GM19463 (cell line): ENCODE measurements around the gene OBSCN.
"Not testable (repeated sequence)": the region's sequence is repeated elsewhere in the genome, so short reads cannot be mapped to it uniquely, and the experiment has no call there.

Experiments
- ATAC-seq: cut with Tn5 transposase; IDR thresholded peaks from one replicate; pipeline ENCODE4 v1.9.1; 2021; ENCODE audit warnings: mild to moderate bottlenecking, moderate library complexity; ENCODE audit not compliant: unreplicated experiment

The OBSCN gene

GRCh38 chr1:228256626-228257375 is 49.0 kb downstream of the OBSCN start:
- ATAC-seq = no peak

- ATAC-seq = no peak
These were observed 50.6 kb downstream of the OBSCN start for GRCh38 chr1:228258486-228258885.

DNA sequence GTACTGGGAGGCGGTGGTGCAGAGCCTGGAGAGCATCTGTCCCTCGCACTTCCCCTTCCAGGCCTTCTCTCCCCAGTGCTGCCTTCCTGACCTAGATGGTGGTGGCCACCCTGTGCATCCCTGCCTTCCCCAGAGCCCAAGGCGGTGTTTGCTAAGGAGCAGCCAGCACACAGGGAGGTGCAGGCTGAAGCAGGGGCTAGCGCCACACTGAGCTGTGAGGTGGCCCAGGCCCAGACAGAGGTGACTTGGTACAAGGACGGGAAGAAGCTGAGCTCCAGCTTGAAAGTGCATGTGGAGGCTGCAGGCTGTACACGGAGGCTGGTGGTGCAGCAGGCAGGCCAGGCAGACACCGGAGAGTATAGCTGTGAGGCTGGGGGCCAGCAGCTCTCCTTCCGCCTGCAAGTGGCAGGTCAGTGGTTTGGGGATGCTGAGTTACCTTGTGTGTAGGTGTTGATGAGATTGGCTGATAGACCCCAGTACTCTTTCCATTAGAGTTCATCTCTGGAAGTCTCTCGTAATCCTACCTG is 51.6 kb downstream of the OBSCN start:
- no peak for ATAC-seq

DNA sequence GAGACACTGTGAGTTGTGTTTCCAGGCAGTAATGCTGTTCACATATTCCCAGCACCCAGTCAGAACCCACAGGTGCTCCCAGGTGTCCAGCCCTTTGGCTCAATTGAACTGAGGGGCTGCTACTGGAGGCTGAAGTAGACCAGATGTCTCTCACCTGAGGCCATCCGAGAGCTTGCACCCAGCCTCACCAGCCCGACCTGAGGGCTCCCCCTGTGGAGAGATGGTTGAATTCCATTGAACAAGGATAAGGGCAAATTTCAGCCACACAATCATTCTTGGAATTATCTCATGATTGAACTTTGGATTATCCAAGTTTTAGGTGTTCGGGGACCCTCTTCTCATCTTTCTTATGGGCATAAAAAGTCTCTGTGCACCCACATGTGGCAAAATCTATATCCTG is 52.1 kb downstream of the OBSCN start:
- ATAC-seq = no peak

- ATAC-seq = no peak
These were observed 53.9 kb downstream of the OBSCN start for GRCh38 chr1:228261706-228262105.

DNA sequence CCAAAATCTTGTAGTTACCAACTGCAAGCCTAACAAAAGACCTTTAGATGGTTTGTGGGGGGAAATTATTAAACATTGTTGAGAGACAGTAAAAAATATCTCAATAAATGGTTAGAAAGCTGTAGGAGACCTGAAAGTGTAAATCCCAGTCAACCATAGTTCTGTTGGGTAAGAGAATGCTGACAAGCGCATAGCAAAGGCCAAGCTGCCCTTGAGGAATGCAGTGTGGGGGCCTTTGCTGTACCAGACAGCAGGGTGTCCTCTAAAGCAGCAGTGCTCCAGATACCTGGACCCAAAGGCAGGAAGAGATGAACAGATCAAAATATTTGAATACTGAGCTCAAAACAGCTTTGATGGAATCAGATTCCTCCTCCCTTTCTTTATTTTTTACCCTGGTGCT is 54.6 kb downstream of the OBSCN start:
- ATAC-seq = no peak

DNA sequence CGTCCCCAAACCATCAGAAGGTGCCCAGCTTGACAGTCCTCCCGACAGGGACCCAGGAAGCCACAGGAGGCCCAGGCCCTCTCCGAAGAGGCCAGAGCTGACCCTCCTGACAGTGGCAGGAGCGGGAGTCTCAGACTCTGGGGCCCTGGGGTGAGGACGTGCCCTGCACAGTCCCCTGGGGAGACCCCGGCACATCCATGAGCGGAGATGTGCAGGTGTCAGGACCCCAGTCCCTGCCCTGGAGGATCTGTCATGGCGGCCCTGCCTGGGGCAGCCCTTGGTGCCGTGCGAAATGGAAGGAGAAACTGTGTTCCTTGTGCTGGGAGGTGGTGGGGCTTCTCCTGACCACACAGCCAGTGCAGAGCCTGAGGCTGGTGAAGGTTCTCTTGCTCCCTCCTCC is 55.8 kb downstream of the OBSCN start:
- ATAC-seq = no peak

DNA sequence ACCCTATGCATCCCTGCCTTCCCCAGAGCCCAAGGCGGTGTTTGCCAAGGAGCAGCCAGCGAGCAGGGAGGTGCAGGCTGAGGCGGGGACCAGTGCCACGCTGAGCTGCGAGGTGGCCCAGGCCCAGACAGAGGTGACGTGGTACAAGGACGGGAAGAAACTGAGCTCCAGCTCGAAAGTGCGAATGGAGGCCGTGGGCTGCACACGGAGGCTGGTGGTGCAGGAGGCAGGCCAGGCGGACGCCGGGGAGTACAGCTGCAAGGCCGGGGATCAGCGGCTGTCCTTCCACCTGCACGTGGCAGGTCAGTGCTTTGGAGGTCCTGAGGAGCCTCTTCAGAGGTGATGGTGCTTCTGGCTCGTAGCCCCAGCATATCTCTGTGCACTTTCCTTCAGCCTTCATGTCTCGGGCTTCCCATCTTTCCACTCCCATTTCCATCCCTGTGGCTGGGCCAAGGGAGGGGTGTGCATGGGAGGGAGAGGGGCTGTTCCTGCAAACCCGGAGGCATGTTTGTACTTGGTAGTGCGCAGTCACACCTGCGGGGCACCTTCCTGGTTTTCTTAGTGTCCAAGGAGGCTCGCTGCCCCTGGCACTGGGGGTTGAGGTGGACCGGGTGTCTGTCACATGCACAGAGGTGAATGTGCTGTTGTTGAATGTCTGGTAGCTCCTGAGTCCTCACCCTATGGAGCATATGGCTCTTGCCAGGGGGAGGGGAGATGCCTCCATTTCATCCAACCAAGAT is 56.4 kb downstream of the OBSCN start:
- ATAC-seq = no peak

DNA sequence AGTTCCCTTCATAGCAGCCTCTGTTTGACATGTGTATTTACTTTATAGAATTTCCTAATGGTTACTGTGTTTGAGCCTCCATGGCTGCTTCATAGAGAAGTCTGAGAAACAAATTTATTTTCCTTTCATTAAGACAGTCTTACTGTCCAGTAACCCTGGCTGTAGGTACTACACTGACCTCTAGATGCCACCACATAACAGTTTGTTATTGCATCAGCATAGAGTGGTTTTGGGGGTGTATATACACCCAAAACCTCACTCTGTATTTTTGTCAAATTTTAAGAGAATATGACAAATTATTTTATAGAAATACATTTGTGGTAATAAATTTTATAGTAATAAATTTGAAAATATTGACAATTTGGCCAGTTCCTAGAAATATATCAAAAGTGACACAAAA is 57.3 kb downstream of the OBSCN start:
- ATAC-seq = no peak

DNA sequence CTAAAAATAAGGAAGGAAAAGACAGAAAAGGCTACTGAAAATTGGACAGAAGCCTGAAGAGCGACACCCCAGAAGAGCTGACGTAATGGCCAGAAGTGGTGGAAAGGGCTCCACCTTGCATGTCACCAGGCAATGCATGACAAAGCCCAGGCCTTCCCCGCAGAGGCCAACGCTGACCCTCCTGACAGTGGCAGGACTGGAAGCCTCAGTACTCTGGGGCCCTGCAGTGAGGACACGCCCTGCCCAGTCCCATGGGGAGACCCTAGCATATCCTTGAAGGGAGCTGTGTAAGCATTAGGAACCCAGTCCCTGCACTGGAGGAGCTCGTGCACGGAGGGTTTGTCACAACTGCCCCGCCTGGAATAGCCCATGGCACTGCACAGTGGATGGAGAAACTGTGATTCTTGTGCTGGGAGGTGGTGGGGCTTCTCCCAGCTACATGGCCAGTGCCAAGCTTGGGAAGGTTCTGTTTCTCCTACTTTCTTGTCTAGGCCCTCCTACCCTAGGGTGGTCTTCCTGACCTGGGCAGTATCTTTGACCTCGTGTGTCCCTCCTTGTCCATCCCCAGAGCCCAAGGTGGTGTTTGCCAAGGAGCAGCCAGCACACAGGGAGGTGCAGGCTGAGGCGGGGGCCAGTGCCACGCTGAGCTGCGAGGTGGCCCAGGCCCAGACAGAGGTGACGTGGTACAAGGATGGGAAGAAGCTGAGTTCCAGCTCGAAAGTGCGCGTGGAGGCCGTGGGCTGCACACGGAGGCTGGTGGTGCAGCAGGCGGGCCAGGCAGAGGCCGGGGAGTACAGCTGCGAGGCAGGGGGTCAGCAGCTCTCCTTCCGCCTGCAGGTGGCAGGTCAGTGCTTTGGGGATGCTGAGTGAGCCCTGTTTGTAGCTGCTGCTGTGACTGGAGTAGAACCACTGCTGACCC is 60.4 kb downstream of the OBSCN start:
- no peak for ATAC-seq

DNA sequence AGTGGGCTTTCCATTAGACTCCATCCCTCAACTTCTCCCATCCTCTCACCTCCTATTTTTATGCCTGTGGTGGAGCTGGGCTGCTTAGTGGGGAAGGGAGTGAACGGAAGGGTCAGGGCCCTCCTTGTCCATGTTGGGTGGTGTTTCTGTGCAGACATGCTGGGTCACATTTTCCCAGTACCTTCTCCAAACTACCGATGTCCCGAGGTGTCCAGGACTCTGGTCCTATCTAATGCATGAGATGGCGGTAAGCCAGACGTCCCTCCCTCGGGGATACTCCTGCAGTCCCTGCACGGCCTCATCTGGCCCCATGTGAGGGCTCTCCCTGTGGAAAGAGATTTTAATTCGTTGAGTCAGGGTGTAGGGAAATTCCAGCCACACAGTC is 61.0 kb downstream of the OBSCN start:
- ATAC-seq = no peak

DNA sequence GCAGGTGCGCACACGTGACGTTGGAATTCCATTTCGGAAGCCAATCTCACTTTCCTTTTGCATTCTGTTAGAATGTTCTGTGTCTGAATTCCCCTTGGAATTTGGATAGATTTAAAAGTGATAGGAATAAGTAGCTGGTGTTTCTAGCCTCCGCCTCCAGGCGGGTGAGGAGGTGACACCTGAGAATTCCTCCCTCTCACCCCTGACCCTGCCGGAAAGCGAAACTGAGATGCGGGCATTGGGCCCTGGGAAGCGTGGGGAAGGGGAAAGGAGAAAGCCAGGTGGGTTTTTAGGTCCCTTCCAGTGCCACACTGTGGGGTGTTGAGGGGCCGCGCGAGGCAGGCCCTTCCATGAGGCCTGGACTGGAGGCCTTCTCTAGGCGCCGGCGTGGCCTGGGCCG is 61.6 kb downstream of the OBSCN start:
- not testable (repeated sequence) for ATAC-seq

GRCh38 chr1:228270032-228270431 is 62.2 kb downstream of the OBSCN start:
- ATAC-seq = no peak

DNA sequence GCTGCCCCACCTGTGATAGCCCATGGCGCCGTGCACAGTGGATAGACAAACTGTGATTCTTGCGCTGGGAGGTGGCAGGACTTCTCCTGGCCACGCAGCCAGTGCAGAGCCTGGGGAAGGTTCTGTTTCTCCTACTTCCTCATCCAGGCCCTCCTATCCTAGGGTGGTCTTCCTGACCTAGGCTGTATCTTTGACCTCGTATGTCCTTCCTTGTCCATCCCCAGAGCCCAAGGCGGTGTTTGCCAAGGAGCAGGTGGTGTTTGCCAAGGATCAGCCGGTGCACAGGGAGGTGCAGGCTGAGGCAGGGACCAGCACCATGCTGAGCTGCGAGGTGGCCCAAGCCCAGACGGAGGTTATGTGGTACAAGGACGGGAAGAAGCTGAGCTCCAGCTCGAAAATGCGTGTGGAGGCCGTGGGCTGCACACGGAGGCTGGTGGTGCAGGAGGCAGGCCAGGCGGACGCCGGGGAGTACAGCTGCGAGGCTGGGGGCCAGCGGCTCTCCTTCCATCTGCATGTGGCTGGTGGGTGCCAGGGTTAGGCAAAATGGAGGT is 63.9 kb downstream of the OBSCN start:
- ATAC-seq = no peak

DNA sequence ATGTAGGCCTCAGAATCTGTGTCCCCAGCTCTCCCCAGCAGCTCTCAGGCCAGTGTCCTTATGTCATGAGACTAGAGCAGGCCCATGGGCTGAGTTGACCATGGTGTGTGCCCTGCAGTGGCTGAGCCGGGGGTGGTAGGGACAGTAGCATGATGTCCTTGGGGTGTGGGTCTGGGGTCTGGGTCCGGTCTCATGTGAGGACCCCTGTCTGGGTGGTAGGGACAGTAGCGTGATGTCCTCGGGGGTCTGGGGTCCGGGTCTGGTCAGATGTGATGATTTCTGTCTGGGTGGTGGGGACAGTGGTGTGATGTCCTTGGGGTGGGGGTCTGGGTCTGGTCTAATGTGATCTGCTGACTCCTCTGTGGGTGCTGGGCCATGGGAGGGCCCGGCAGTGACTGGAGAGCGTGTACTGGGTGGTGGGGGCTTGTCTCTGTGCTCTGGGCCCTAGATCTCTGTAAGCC is 64.5 kb downstream of the OBSCN start:
- no peak for ATAC-seq

GRCh38 chr1:228272831-228273571 is 65.2 kb downstream of the OBSCN start:
- no peak for ATAC-seq

GRCh38 chr1:228273720-228274451 is 66.0 kb downstream of the OBSCN start:
- ATAC-seq = no peak

DNA sequence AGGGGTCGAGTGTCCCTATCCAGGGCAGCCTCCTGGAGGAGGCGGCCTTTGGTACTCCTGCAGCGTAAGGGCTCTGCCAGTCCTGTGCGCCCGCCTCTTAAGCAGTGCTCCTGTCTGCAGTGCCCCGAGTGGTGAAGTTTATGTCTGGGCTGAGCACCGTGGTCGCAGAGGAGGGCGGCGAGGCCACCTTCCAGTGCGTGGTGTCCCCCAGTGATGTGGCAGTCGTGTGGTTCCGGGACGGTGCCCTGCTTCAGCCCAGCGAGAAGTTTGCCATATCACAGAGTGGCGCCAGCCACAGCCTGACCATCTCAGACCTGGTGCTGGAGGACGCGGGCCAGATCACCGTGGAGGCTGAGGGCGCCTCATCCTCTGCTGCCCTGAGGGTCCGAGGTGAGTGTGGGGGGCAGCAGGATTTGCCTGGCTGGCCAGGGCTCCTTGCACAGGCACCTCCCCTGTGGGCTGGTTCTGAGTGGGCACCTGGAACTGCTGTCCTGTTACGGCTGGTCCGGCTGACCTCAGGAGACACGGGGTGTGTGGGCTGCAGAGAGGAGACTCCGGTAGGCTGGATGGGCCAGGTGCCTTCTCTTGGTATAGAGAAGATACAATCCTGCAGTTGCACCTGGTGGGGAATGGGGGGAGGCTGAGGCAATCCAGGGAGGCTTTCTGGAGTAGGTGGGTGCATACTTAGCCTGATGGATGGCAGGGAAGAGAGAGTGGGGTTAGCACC is 66.8 kb downstream of the OBSCN start:
- no peak for ATAC-seq

DNA sequence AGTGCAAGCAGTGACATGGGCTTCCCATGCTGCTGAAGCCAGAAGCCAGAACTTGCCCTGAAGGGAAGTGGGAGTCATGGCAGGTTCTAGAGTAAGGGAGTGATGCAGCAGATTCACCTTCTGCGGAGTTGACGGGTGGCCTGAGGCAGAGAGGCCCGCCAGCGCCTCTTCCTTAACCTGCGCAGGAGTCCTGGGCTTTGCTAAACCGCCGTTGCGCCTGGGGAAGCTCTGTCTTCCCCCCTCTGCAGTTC is 67.3 kb downstream of the OBSCN start:
- ATAC-seq = no peak
